A673 (cell line): Measurements from ENCODE around the gene ENDOU.

Experiments
- CTCF ChIP-seq: fragments of 300-800, 200-600 bp; sonication (generic); conservative IDR thresholded peaks from 2 replicates; pipeline ENCODE4 v1.5.1; 2017; ENCODE audit warnings: low read depth, mild to moderate bottlenecking, antibody characterized with exemption, low read length, moderate library complexity, mixed read lengths
- EZH2 ChIP-seq: fragments of 200-600 bp; sonication (generic); IDR thresholded peaks from 2 replicates; pipeline ENCODE4 v1.6.1; 2017; ENCODE audit warnings: borderline replicate concordance, low read depth, mild to moderate bottlenecking, mixed read lengths, antibody characterized with exemption, low read length; ENCODE audit not compliant: poor library complexity, severe bottlenecking

GRCh38 chr12:47770086-47770726, 44.9 kb upstream of the ENDOU start:
- TF ChIP-seq CTCF (no peak), EZH2 (no peak)
